ENCODE data around the gene ODAD2. TPM values are rescaled to one million over a fixed set of nuclear protein-coding genes. Genes with fewer than 3 reads are reported as not detected.
A peak's percentile ranks its signal among the peaks of the same experiment; 100 is the strongest.
"Not testable (repeated sequence)": the region's sequence is repeated elsewhere in the genome, so short reads cannot be mapped to it uniquely, and the experiment has no call there.

ODAD2 gene
- total and polyA plus RNA-seq, 5 donors from 2014 or later = not detected

GRCh38 chr10:27912231-27912630, 86.6 kb downstream of the ODAD2 start:
- Mint-ChIP-seq H3K27me3 (peaks cover 19% of the 10 kb centered on the region), H3K27ac (no peak overlapping the region), H3K4me1 (no peaks in the 10 kb centered on the region), H3K36me3 (no peaks in the 10 kb centered on the region), H3K9me3 (peaks cover 0 to 5% (median 0%) of the 10 kb centered on the region in 7 donors), H3K4me3 (no peak overlapping the region)
- no peak overlapping the region for H3K27ac ChIP-seq (ENCODE audit: insufficient read depth, low read length, poor library complexity, severe bottlenecking)
- ATAC-seq (ENCODE audit: low read depth in 2 of 2) = no peak
- no peaks in the 10 kb centered on the region for H3K9me3 ChIP-seq (ENCODE audit: control insufficient read depth in 2 of 2, low read length in 2 of 2)
- no peak overlapping the region for H3K4me3 ChIP-seq (ENCODE audit: low read depth, low read length)
- DNase-seq = no peak
- H3K4me1 ChIP-seq (ENCODE audit: control insufficient read depth, insufficient read depth, low read length, poor library complexity, severe bottlenecking) = no peaks in the 10 kb centered on the region
- no peaks in the 10 kb centered on the region for H3K27me3 ChIP-seq (ENCODE audit: control insufficient read depth, insufficient read depth, low read length)
- no peaks in the 10 kb centered on the region for H3K36me3 ChIP-seq (ENCODE audit: control insufficient read depth, insufficient read depth, low read length)

GRCh38 chr10:27911539-27911938, 87.3 kb downstream of the ODAD2 start:
- H3K9me3 Mint-ChIP-seq = peaks cover 0 to 5% (median 0%) of the 10 kb centered on the region in 7 donors
- H3K27me3 Mint-ChIP-seq = peaks cover 19% of the 10 kb centered on the region
- H3K4me1 Mint-ChIP-seq = no peaks in the 10 kb centered on the region
- H3K9me3 ChIP-seq (ENCODE audit: control insufficient read depth in 2 of 2, low read length in 2 of 2) = no peaks in the 10 kb centered on the region
- H3K36me3 Mint-ChIP-seq = no peaks in the 10 kb centered on the region
- H3K27ac Mint-ChIP-seq = no peak overlapping the region
- no peaks in the 10 kb centered on the region for H3K4me1 ChIP-seq (ENCODE audit: control insufficient read depth, insufficient read depth, low read length, poor library complexity, severe bottlenecking)
- ATAC-seq (ENCODE audit: low read depth in 2 of 2) (no peak), DNase-seq (no peak)
- H3K4me3 ChIP-seq (ENCODE audit: low read depth, low read length) = no peak overlapping the region
- H3K36me3 ChIP-seq (ENCODE audit: control insufficient read depth, insufficient read depth, low read length) = no peaks in the 10 kb centered on the region
- H3K27ac ChIP-seq (ENCODE audit: insufficient read depth, low read length, poor library complexity, severe bottlenecking) = no peak overlapping the region
- H3K27me3 ChIP-seq (ENCODE audit: control insufficient read depth, insufficient read depth, low read length) = no peaks in the 10 kb centered on the region
- H3K4me3 Mint-ChIP-seq = no peak overlapping the region

DNA sequence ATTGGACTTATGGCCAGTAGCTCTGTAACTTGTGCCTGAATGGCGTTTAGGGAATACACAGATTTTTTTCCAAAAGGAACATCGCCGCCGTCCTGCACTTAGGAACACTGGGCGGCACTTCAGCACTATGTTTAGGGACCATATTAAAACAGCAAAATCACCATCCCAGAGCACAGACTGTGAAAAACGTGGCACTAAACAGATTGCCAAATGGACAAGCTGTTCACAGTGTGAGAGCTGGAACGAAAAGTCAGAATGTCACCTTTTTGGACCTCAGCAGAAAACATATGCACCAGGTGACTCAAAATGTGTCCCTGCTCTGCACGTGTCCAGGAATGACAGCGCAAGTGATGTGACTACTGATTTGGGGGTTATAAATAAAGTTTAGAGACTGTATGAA, 87.9 kb downstream of the ODAD2 start:
- no peaks in the 10 kb centered on the region for H3K36me3 Mint-ChIP-seq
- H3K27ac Mint-ChIP-seq = no peak overlapping the region
- H3K27me3 Mint-ChIP-seq = peaks cover 19% of the 10 kb centered on the region
- no peak overlapping the region for H3K27ac ChIP-seq (ENCODE audit: insufficient read depth, low read length, poor library complexity, severe bottlenecking)
- no peaks in the 10 kb centered on the region for H3K9me3 ChIP-seq (ENCODE audit: control insufficient read depth in 2 of 2, low read length in 2 of 2)
- H3K4me3 Mint-ChIP-seq = no peak overlapping the region
- ATAC-seq (ENCODE audit: low read depth in 2 of 2) (no peak), DNase-seq (no peak)
- H3K27me3 ChIP-seq (ENCODE audit: control insufficient read depth, insufficient read depth, low read length) = no peaks in the 10 kb centered on the region
- no peaks in the 10 kb centered on the region for H3K4me1 Mint-ChIP-seq
- no peak overlapping the region for H3K4me3 ChIP-seq (ENCODE audit: low read depth, low read length)
- no peaks in the 10 kb centered on the region for H3K36me3 ChIP-seq (ENCODE audit: control insufficient read depth, insufficient read depth, low read length)
- peaks cover 0 to 5% (median 0%) of the 10 kb centered on the region in 7 donors for H3K9me3 Mint-ChIP-seq
- no peaks in the 10 kb centered on the region for H3K4me1 ChIP-seq (ENCODE audit: control insufficient read depth, insufficient read depth, low read length, poor library complexity, severe bottlenecking)

DNA sequence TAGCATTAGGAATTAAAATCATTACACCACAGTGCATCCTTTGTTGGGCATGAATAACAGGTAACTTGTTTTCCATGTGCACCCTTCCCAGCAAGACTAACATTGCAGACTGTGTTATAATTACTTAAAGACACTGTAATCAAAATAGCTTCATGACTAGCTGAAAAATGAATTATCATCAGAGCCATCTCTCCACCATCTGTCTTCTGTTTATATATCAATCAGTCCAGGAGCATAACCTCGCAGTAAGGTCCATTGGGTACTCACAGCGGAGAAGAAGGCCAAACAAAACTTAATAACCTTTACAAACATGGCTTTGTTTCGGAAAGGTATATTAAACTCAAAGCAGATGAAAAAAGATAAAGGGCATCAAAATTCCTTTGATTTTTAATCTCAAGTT, 90.6 kb downstream of the ODAD2 start:
- Histone ChIP-seq H3K4me3 (ENCODE audit: low read depth, low read length) (no peak overlapping the region), H3K9me3 (ENCODE audit: control insufficient read depth in 2 of 2, low read length in 2 of 2) (peaks cover 0 to 2% of the 10 kb centered on the region in 2 experiments), H3K27me3 (ENCODE audit: control insufficient read depth, insufficient read depth, low read length) (no peaks in the 10 kb centered on the region), H3K27ac (ENCODE audit: insufficient read depth, low read length, poor library complexity, severe bottlenecking) (no peak overlapping the region), H3K4me1 (ENCODE audit: control insufficient read depth, insufficient read depth, low read length, poor library complexity, severe bottlenecking) (no peaks in the 10 kb centered on the region), H3K36me3 (ENCODE audit: control insufficient read depth, insufficient read depth, low read length) (no peaks in the 10 kb centered on the region)
- DNase-seq = no peak
- Mint-ChIP-seq H3K36me3 (no peaks in the 10 kb centered on the region), H3K27ac (no peak overlapping the region), H3K4me1 (no peaks in the 10 kb centered on the region), H3K4me3 (no peak overlapping the region), H3K27me3 (peaks cover 12% of the 10 kb centered on the region), H3K9me3 (peaks cover 0 to 5% (median 1%) of the 10 kb centered on the region in 7 donors)
- no peak for ATAC-seq (ENCODE audit: low read depth in 2 of 2)

GRCh38 chr10:27899485-27899884, 99.4 kb downstream of the ODAD2 start:
- H3K4me3 ChIP-seq (ENCODE audit: low read depth, low read length); H3K4me1 ChIP-seq (ENCODE audit: control insufficient read depth, insufficient read depth, low read length, poor library complexity, severe bottlenecking); H3K27me3 Mint-ChIP-seq; H3K27ac ChIP-seq (ENCODE audit: insufficient read depth, low read length, poor library complexity, severe bottlenecking); H3K4me1 Mint-ChIP-seq; ATAC-seq (ENCODE audit: low read depth in 2 of 2); H3K36me3 Mint-ChIP-seq; H3K27me3 ChIP-seq (ENCODE audit: control insufficient read depth, insufficient read depth, low read length); H3K36me3 ChIP-seq (ENCODE audit: control insufficient read depth, insufficient read depth, low read length); H3K9me3 ChIP-seq (ENCODE audit: control insufficient read depth in 2 of 2, low read length in 2 of 2): not testable (repeated sequence)
- DNase-seq = peak in 2 of 3 donors; percentile 1 to 13
- Mint-ChIP-seq H3K4me3 (peak overlapping the region in 1 of 4 donors; percentile 23), H3K9me3 (peaks cover 0 to 14% (median 9%) of the 10 kb centered on the region in 7 donors), H3K27ac (peak overlapping the region in 1 of 3 donors; percentile 57)

DNA sequence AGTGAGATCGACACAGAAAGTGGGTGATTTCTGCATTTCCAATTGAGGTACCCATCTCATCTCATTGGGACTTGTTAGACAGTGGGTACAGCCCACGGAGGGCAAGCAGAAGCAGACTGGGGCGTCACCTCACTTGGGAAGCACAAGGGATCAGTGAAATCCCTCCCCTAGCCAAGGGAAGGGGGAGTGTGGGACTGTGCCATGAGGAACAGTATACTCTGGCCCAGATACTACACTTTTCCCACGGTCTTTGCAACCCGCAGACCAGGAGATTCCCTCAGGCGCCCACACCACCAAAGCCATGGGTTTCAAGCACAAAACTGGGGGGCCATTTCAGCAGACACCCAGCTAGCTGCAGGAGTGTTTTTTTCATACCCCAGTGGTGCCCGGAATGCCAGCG, 99.8 kb downstream of the ODAD2 start:
- H3K9me3 ChIP-seq (ENCODE audit: control insufficient read depth in 2 of 2, low read length in 2 of 2) = peaks cover 0 to 2% of the 10 kb centered on the region in 2 experiments
- no peaks in the 10 kb centered on the region for H3K27me3 Mint-ChIP-seq
- H3K4me1 ChIP-seq (ENCODE audit: control insufficient read depth, insufficient read depth, low read length, poor library complexity, severe bottlenecking) = no peaks in the 10 kb centered on the region
- no peak overlapping the region for H3K27ac Mint-ChIP-seq
- H3K27ac ChIP-seq (ENCODE audit: insufficient read depth, low read length, poor library complexity, severe bottlenecking) = no peak overlapping the region
- no peak overlapping the region for H3K4me3 Mint-ChIP-seq
- H3K4me3 ChIP-seq (ENCODE audit: low read depth, low read length) = no peak overlapping the region
- no peaks in the 10 kb centered on the region for H3K4me1 Mint-ChIP-seq
- no peaks in the 10 kb centered on the region for H3K36me3 Mint-ChIP-seq
- no peaks in the 10 kb centered on the region for H3K27me3 ChIP-seq (ENCODE audit: control insufficient read depth, insufficient read depth, low read length)
- peaks cover 0 to 13% (median 9%) of the 10 kb centered on the region in 7 donors for H3K9me3 Mint-ChIP-seq
- ATAC-seq (ENCODE audit: low read depth in 2 of 2) (no peak), DNase-seq (no peak)
- no peaks in the 10 kb centered on the region for H3K36me3 ChIP-seq (ENCODE audit: control insufficient read depth, insufficient read depth, low read length)

- no peak for DNase-seq
- H3K27ac ChIP-seq (ENCODE audit: insufficient read depth, low read length, poor library complexity, severe bottlenecking) = no peak overlapping the region
- no peak overlapping the region for H3K4me3 Mint-ChIP-seq
Measured at GRCh38 chr10:27893358-27893954, 105.4 kb downstream of the ODAD2 start.

GRCh38 chr10:27890971-27891370, 107.9 kb downstream of the ODAD2 start:
- ATAC-seq (ENCODE audit: low read depth in 2 of 2) = no peak
- Histone ChIP-seq H3K4me1 (ENCODE audit: control insufficient read depth, insufficient read depth, low read length, poor library complexity, severe bottlenecking) (no peaks in the 10 kb centered on the region), H3K27ac (ENCODE audit: insufficient read depth, low read length, poor library complexity, severe bottlenecking) (no peak overlapping the region), H3K4me3 (ENCODE audit: low read depth, low read length) (no peak overlapping the region), H3K36me3 (ENCODE audit: control insufficient read depth, insufficient read depth, low read length) (no peaks in the 10 kb centered on the region), H3K27me3 (ENCODE audit: control insufficient read depth, insufficient read depth, low read length) (no peaks in the 10 kb centered on the region), H3K9me3 (ENCODE audit: control insufficient read depth in 2 of 2, low read length in 2 of 2) (no peaks in the 10 kb centered on the region)
- no peak overlapping the region for H3K4me3 Mint-ChIP-seq
- no peaks in the 10 kb centered on the region for H3K36me3 Mint-ChIP-seq
- no peaks in the 10 kb centered on the region for H3K4me1 Mint-ChIP-seq
- no peak overlapping the region for H3K27ac Mint-ChIP-seq
- peaks cover 0 to 8% (median 3%) of the 10 kb centered on the region in 7 donors for H3K9me3 Mint-ChIP-seq
- H3K27me3 Mint-ChIP-seq = no peaks in the 10 kb centered on the region
- no peak for DNase-seq

More at GRCh38 chr10:27893358-27893954, 105.4 kb downstream of the ODAD2 start:
- H3K4me1 Mint-ChIP-seq = no peaks in the 10 kb centered on the region
- no peak overlapping the region for H3K4me3 ChIP-seq (ENCODE audit: low read depth, low read length)
- H3K36me3 Mint-ChIP-seq = no peaks in the 10 kb centered on the region
- H3K9me3 ChIP-seq (ENCODE audit: control insufficient read depth in 2 of 2, low read length in 2 of 2) = no peaks in the 10 kb centered on the region
- H3K36me3 ChIP-seq (ENCODE audit: control insufficient read depth, insufficient read depth, low read length) = no peaks in the 10 kb centered on the region
- no peak overlapping the region for H3K27ac Mint-ChIP-seq
- H3K4me1 ChIP-seq (ENCODE audit: control insufficient read depth, insufficient read depth, low read length, poor library complexity, severe bottlenecking) = no peaks in the 10 kb centered on the region
- H3K27me3 Mint-ChIP-seq = no peaks in the 10 kb centered on the region
- peaks cover 0 to 9% (median 3%) of the 10 kb centered on the region in 7 donors for H3K9me3 Mint-ChIP-seq
- H3K27me3 ChIP-seq (ENCODE audit: control insufficient read depth, insufficient read depth, low read length) = no peaks in the 10 kb centered on the region
- no peak for ATAC-seq (ENCODE audit: low read depth in 2 of 2)
